Measurements from ENCODE around the gene ANTXR2.

DNA sequence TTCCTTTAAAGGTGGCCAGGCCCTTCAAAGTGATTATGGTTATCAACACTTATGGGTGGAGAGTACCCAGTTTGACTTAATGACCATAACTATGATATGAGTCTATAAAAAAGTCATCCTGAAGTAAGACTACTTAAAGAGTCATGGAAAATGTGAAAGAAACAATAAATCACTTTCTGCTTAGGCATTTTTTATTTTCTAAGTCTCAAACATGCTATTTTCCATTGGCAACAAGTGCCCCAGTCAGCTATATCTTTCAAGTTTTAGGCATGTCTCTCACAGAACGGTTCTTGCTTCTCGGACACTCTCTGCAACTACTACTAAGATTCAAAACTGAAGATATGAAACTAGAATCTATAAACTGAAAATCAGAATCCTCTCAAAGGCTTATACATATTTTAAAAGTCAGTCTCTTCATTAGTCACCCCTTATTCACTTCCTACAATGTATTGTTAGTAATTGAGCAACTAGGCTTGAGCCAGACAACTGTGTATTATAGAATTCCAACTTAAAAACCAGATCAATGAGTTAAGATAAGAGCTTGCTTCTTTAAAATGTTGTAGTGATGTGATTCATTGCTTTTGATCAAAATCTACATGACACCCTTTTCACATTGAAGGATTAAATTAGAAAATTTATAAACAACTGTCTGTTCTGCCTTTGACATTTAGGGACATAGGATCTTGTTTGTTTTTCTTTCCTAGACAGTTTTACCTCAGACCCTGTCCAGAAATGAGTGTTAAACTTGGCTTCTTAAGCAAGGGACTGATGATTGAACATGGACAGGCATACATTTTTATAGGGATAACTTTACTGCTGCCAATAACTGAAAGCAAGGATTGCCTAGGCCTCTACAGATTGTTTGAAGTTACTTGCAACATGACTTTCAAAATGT lies 2.9 kb downstream of the ANTXR2 start:
- TF ChIP-seq POLR2A (IDR thresholded peaks at IDR 0.05), result no peak
- TF ChIP-seq, protein P1, sequence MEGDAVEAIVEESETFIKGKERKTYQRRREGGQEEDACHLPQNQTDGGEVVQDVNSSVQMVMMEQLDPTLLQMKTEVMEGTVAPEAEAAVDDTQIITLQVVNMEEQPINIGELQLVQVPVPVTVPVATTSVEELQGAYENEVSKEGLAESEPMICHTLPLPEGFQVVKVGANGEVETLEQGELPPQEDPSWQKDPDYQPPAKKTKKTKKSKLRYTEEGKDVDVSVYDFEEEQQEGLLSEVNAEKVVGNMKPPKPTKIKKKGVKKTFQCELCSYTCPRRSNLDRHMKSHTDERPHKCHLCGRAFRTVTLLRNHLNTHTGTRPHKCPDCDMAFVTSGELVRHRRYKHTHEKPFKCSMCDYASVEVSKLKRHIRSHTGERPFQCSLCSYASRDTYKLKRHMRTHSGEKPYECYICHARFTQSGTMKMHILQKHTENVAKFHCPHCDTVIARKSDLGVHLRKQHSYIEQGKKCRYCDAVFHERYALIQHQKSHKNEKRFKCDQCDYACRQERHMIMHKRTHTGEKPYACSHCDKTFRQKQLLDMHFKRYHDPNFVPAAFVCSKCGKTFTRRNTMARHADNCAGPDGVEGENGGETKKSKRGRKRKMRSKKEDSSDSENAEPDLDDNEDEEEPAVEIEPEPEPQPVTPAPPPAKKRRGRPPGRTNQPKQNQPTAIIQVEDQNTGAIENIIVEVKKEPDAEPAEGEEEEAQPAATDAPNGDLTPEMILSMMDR (IDR thresholded peaks at IDR 0.05), result no peak

All from uterus (tissue), 2 donors.